IPS-11a (cell line): ENCODE measurements around the gene VRK2.
"Not testable (repeated sequence)": the region's sequence is repeated elsewhere in the genome, so short reads cannot be mapped to it uniquely, and the experiment has no call there.

Source experiments
- H3K4me3 ChIP-seq: one replicate; pipeline ENCODE4 v1.5.1; 2013; ENCODE audit warnings: low read depth, low read length, control low read depth

The VRK2 gene

GRCh38 chr2:58157754-58158153, 111.1 kb downstream of the VRK2 start:
- H3K4me3 ChIP-seq, result no peak overlapping the region

- no peak overlapping the region for H3K4me3 ChIP-seq
Measured at GRCh38 chr2:58158481-58158880, 111.9 kb downstream of the VRK2 start.

DNA sequence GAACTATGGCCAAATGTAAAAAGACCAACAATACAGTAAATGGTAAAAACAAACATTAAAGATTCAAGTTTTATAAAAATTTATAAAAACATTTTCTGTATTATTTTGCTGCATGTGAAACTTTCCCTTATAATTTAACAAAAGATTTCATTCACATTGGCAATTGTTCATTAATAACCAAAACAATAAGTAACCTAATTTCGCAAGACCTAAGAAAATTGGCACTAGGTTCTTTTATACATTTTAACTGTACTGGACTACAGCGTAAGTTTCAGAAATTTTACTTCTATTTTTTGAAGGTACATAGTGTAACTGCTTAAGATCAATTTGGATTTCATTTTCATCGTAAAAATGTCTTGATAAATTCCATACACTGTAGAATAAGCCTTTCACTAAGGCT, 117.3 kb downstream of the VRK2 start:
- H3K4me3 ChIP-seq, result no peak overlapping the region

GRCh38 chr2:58168130-58168529, 121.5 kb downstream of the VRK2 start:
- H3K4me3 ChIP-seq, result not testable (repeated sequence)

DNA sequence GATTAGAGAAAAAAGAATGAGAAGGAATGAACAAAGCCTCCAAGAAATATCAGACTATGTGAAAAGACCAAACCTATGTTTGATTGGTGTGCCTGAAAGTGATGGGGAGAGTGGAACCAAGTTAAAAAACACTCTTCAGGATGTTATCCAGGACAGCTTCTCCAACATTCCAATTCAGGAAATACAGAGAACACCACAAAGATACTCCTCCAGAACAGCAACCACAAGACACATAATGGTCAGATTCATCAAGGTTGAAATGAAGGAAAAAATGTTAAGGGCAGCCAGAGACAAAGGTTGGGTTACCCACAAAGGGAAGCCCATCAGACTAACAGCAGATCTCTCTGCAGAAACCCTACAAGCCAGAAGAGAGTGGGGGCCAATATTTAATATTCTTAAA, 123.2 kb downstream of the VRK2 start:
- H3K4me3 ChIP-seq, result not testable (repeated sequence)

GRCh38 chr2:58170334-58170933, 123.8 kb downstream of the VRK2 start:
- not testable (repeated sequence) for H3K4me3 ChIP-seq

DNA sequence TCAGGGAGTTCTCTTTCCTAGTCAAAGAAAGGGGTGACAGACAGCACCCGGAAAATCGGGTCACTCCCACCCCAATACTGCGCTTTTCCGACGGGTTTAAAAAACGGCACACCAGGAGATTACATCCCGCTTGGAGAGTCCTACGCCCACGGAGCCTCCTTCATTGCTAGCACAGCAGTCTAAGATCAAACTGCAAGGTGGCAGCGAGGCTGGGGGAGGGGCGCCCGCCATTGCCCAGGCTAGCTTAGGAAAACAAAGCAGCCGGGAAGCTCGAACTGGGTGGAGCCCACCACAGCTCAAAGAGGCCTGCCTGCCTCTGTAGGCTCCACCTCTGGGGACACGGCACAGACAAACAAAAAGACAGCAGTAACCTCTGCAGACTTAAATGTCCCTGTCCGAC, 125.2 kb downstream of the VRK2 start:
- H3K4me3 ChIP-seq, result not testable (repeated sequence)

DNA sequence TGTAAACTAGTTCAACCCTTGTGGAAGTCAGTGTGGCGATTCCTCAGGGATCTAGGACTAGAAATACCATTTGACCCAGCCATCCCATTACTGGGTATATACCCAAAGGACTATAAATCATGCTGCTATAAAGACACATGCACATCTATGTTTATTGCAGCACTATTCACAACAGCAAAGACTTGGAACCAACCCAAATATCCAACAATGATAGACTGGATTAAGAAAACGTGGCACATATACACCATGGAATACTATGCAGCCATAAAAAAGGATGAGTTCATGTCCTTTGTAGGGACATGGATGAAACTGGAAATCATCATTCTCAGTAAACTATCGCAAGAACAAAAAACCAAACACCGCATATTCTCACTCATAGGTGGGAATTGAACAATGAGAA, 130.6 kb downstream of the VRK2 start:
- H3K4me3 ChIP-seq, result not testable (repeated sequence)

GRCh38 chr2:58180175-58180574, 133.6 kb downstream of the VRK2 start:
- H3K4me3 ChIP-seq, result not testable (repeated sequence)

DNA sequence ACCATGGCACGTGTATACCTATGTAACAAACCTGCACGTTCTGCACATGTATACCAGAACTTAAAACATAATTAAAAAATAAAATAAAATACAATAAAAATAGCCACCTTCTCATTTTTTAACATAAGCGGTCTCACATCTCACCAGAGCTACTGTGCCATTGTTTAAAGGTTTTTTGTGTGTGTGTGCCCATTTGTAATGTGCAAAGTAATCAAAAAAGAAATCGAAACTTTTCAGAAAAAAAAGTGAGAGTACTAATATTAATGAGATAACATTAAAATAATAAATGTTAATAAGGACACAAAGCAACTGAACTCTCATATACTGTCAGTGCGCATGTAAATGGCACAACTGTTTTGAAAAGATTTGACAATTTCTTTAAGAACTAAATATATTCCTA, 134.0 kb downstream of the VRK2 start:
- no peak overlapping the region for H3K4me3 ChIP-seq

- no peak overlapping the region for H3K4me3 ChIP-seq
Measured at GRCh38 chr2:58182527-58182926, 135.9 kb downstream of the VRK2 start.

DNA sequence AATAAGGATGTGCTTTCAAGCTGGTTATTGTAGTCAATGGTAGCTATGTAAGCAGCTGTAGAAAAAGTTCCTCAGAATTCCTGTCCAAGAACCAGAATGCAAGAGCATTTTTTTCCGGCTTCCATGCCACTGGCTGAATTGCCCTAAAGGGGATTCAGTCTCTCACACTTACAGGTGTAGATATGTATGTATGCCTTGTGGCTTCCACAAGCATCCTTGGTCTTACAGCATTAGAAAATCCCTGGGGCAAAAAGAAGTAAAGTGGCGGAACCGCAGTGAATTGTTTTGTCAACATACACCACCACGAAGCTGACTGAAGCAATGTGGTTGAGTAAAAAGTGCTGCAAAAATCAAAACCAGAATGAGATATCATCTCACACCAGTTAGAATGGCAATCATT, 139.9 kb downstream of the VRK2 start:
- no peak overlapping the region for H3K4me3 ChIP-seq

- H3K4me3 ChIP-seq, result not testable (repeated sequence)
Measured at GRCh38 chr2:58187022-58187421, 140.4 kb downstream of the VRK2 start.

DNA sequence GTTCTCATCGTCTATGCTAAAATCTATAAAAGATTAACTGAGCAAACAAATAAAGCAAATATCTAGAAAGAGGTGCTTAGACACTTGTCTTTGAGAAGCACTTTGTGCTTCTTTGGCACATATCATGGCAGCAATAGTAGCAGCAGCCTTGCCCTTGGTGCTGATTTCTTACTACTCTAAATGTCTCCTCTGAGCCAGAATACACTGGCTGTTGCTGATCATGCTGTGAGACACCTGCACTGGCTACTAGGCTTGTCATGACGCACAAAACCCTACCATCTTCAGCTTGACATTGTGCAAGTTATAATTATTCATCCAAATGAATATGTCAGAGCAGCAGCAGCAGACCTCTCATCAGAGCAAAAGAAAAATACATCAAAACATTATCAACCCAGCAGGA, 147.9 kb downstream of the VRK2 start:
- no peak overlapping the region for H3K4me3 ChIP-seq

DNA sequence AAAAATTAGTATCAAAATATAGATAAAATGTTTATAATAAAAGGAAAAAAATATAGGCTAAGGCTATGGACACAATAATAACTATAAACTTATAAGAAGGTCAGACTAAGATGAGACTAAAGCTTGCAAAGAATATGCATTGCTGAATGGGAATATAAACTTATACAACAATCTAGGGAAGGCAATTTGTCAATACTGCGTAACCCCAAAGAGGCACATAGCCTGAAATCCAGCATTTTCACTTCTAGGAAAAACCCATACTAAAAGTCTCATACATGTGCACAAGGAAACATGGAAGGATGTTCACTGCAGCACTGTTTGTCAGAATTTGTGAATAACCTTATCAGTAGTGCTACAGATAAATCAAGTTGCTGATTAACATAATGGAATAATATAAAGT, 149.1 kb downstream of the VRK2 start:
- H3K4me3 ChIP-seq, result no peak overlapping the region

DNA sequence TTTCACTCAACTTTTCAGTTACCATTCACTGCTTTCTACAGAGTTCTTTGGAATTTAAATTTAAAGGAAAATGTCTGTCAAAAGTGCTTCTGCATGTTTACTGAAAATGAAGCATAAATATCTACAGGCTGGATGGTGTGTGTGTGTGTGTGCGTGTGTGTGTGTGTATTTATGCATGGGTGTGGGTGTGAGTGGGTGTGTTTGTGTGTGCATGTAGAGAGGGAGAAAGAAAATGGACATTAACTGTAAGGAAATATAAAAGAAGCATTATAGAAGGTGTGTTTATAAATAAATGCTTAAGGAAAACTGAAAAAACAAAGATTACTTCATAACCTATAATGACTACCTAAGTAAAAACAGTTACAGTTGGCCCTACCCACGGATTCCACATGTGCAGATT, 151.3 kb downstream of the VRK2 start:
- no peak overlapping the region for H3K4me3 ChIP-seq

GRCh38 chr2:58202404-58202803, 155.8 kb downstream of the VRK2 start:
- H3K4me3 ChIP-seq, result no peak overlapping the region

DNA sequence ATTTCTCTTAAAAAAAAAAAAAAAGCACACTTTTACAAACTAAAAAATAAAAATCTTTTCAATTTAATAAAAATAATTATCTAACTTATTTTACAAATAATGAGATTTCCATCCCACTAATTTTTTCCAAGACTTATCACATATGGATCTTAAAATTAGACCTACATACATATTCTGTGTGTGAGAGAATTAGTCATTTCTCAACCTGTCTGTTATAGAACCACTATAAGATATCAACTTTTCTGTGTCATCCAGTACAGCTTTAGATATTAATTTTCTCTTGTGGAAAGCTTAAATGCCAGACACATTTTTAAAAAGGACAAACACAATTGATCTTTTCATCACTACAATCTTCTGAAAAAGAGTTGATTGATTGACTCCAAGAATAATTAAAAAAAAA, 156.4 kb downstream of the VRK2 start:
- H3K4me3 ChIP-seq, result no peak overlapping the region

DNA sequence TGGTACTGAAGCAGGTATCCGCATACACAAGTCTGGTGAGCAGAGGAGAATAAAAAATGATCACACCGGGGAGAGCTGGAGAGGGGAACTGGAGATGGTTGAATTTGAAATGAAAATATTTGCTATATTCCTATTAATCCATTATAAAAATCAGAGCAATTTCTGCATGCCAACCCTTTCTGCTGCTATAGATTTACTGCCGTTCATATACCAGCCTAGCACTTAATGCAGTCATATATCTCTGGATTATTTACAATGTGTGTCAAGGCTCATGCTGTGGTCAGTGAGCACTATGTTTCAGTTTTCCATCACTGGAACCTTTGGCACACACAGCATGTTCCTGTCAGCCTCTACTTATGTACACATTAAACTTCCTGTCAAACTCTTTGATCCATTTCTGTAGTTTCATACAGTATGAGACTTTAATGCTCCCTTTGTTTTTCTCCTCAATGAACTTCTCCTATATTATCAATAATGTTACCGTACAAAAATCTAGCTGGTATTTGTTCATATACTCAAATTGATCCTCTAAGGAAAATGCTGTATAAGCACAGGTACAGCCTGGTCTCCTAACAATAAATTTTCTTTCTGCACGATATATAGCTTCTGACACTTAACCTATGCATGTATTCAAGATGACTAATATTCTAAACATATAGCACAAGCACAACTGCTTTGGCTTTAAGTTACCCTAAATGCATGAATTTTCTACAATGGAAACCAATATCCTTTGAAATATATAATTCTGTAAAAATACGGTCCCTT, 157.8 kb downstream of the VRK2 start:
- H3K4me3 ChIP-seq, result no peak overlapping the region

DNA sequence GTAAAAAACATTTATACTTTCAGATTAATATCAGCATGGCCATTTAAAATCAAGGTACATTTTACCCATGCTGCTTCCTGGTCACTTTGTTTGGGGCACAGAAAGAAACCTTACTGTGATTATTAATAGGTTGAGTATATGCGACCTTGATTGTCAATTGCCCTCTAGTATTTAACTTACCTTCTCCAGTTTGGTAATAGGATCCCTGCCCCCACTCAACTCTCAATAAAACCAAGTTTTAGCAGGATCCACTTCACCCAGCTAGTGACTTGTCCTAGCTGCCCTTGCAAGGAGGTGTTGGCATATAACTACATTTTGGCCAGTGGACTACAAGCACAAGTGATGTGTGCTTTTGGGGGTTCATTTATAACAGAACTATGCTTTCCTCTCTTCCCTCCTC, 160.2 kb downstream of the VRK2 start:
- no peak overlapping the region for H3K4me3 ChIP-seq

DNA sequence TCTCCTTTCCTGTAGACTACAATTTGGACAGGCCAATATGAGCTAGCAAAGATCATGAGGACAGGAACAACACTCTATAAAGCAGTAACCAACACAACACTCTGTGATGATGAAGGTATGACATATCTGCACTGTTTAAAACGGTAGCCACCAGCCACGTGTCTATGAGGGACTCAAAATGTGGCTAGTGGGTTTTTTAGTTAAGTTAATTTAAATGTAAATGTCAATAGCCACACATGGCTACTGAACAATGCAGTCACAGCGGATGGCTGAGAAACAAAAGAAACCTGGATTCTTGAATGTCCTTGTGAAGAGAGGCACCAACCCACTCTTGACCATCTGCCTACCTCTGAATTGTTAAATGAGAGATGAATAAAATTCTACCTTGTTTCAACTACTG, 160.6 kb downstream of the VRK2 start:
- no peak overlapping the region for H3K4me3 ChIP-seq
